Ectodermal cell (in vitro differentiated cells): ENCODE measurements around the gene CMTM5.
"Not testable (repeated sequence)": the region's sequence is repeated elsewhere in the genome, so short reads cannot be mapped to it uniquely, and the experiment has no call there.

Experiments used
- H3K27ac ChIP-seq: 2 replicates; pipeline ENCODE4 v1.7.0; 2013; ENCODE audit warnings: mild to moderate bottlenecking, low read depth, low read length; ENCODE audit not compliant: insufficient read depth, poor library complexity, severe bottlenecking
- H3K27me3 ChIP-seq: 2 replicates; pipeline ENCODE4 v1.7.0; 2013; ENCODE audit warnings: mild to moderate bottlenecking, low read length; ENCODE audit not compliant: insufficient read depth, control insufficient read depth, poor library complexity, severe bottlenecking
- H3K36me3 ChIP-seq: one replicate; pipeline ENCODE4 v1.7.0; 2013; ENCODE audit warnings: low read length; ENCODE audit not compliant: control insufficient read depth, insufficient read depth
- H3K4me1 ChIP-seq: one replicate; pipeline ENCODE4 v1.7.0; 2013; ENCODE audit warnings: low read length; ENCODE audit not compliant: control insufficient read depth, insufficient read depth
- H3K4me3 ChIP-seq: 2 replicates; pipeline ENCODE4 v1.7.0; 2013; ENCODE audit warnings: low read depth, low read length, control low read depth; ENCODE audit not compliant: insufficient read depth
- H3K9me3 ChIP-seq: 2 replicates; pipeline ENCODE4 v1.7.0; 2013; ENCODE audit warnings: mild to moderate bottlenecking, low read length, moderate library complexity; ENCODE audit not compliant: control insufficient read depth
- WGBS, 2 experiments: methylation state at CpG; one replicate each; pipeline ENCODE4 v1.1.7; 2013; ENCODE audit warnings: missing lambda C conversion rate in 2 of 2; 5-methylcytosine and 5-hydroxymethylcytosine counted together

Gene CMTM5

GRCh38 chr14:23396781-23397407, 20.0 kb downstream of the CMTM5 start:
- Histone ChIP-seq H3K4me3 (no peak overlapping the region), H3K9me3 (no peaks in the 10 kb centered on the region), H3K27me3 (no peaks in the 10 kb centered on the region), H3K4me1 (no peaks in the 10 kb centered on the region), H3K27ac (no peak overlapping the region), H3K36me3 (no peaks in the 10 kb centered on the region)
- WGBS, 2 experiments: 92 to 94% methylated on average over 10 of the region's 10 CpGs

GRCh38 chr14:23398348-23398747, 21.5 kb downstream of the CMTM5 start:
- WGBS, 2 experiments: 91 to 95% methylated on average over 4 of the region's 4 CpGs
- Histone ChIP-seq H3K36me3 (no peaks in the 10 kb centered on the region), H3K27me3 (no peaks in the 10 kb centered on the region)

GRCh38 chr14:23399136-23399535, 22.3 kb downstream of the CMTM5 start:
- H3K4me1 ChIP-seq: no peaks in the 10 kb centered on the region
- H3K9me3 ChIP-seq: no peaks in the 10 kb centered on the region
- no peak overlapping the region for H3K27ac ChIP-seq
- H3K27me3 ChIP-seq: no peaks in the 10 kb centered on the region
- H3K4me3 ChIP-seq: no peak overlapping the region
- WGBS, 2 experiments: 91 to 92% methylated on average over 3 of the region's 3 CpGs
- no peaks in the 10 kb centered on the region for H3K36me3 ChIP-seq

More at GRCh38 chr14:23398348-23398747, 21.5 kb downstream of the CMTM5 start:
- Histone ChIP-seq H3K4me1 (no peaks in the 10 kb centered on the region), H3K9me3 (no peaks in the 10 kb centered on the region), H3K27ac (no peak overlapping the region), H3K4me3 (no peak overlapping the region)

GRCh38 chr14:23399591-23399990, 22.7 kb downstream of the CMTM5 start:
- no peaks in the 10 kb centered on the region for H3K9me3 ChIP-seq
- no peaks in the 10 kb centered on the region for H3K36me3 ChIP-seq
- WGBS, 2 experiments: 89 to 93% methylated on average over 6 of the region's 6 CpGs
- H3K27me3 ChIP-seq: no peaks in the 10 kb centered on the region
- H3K27ac ChIP-seq: no peak overlapping the region
- no peak overlapping the region for H3K4me3 ChIP-seq
- no peaks in the 10 kb centered on the region for H3K4me1 ChIP-seq

GRCh38 chr14:23400496-23401149, 23.8 kb downstream of the CMTM5 start:
- H3K4me1 ChIP-seq, H3K27me3 ChIP-seq, H3K36me3 ChIP-seq, H3K27ac ChIP-seq, H3K9me3 ChIP-seq, H3K4me3 ChIP-seq: not testable (repeated sequence)
- WGBS, 2 experiments: 93 to 94% methylated on average over 16 of the region's 16 CpGs

- Histone ChIP-seq H3K4me1 (no peaks in the 10 kb centered on the region), H3K36me3 (no peaks in the 10 kb centered on the region), H3K27me3 (no peaks in the 10 kb centered on the region), H3K27ac (no peak overlapping the region), H3K9me3 (no peaks in the 10 kb centered on the region), H3K4me3 (no peak overlapping the region)
- WGBS, 2 experiments: 88 to 96% methylated on average over 4 of the region's 4 CpGs
Observed at GRCh38 chr14:23401291-23401690, 24.4 kb downstream of the CMTM5 start.

- Histone ChIP-seq H3K27me3 (no peaks in the 10 kb centered on the region), H3K4me1 (no peaks in the 10 kb centered on the region), H3K4me3 (no peak overlapping the region), H3K27ac (no peak overlapping the region), H3K9me3 (no peaks in the 10 kb centered on the region), H3K36me3 (no peaks in the 10 kb centered on the region)
- 79 to 83% methylated on average over 25 of the region's 25 CpGs for WGBS, 2 experiments
Observed at GRCh38 chr14:23402296-23403138, 25.7 kb downstream of the CMTM5 start.

- Histone ChIP-seq H3K27me3 (no peaks in the 10 kb centered on the region), H3K4me3 (no peak overlapping the region), H3K9me3 (no peaks in the 10 kb centered on the region), H3K4me1 (no peaks in the 10 kb centered on the region), H3K27ac (no peak overlapping the region), H3K36me3 (no peaks in the 10 kb centered on the region)
- whole genome bisulfite sequencing, 2 experiments: 79 to 83% methylated on average over 7 of the region's 7 CpGs
Observed at GRCh38 chr14:23403139-23403438, 26.2 kb downstream of the CMTM5 start.

GRCh38 chr14:23403908-23404307, 27.1 kb downstream of the CMTM5 start:
- no peaks in the 10 kb centered on the region for H3K27me3 ChIP-seq
- no peaks in the 10 kb centered on the region for H3K36me3 ChIP-seq
- H3K4me3 ChIP-seq: no peak overlapping the region
- H3K4me1 ChIP-seq: no peaks in the 10 kb centered on the region
- WGBS, 2 experiments: 86 to 88% methylated on average over 4 of the region's 4 CpGs
- H3K27ac ChIP-seq: no peak overlapping the region
- H3K9me3 ChIP-seq: no peaks in the 10 kb centered on the region

GRCh38 chr14:23404331-23404900, 27.6 kb downstream of the CMTM5 start:
- H3K9me3 ChIP-seq: no peaks in the 10 kb centered on the region
- H3K4me1 ChIP-seq: no peaks in the 10 kb centered on the region
- H3K4me3 ChIP-seq: no peak overlapping the region
- 89 to 91% methylated on average over 14 of the region's 14 CpGs for WGBS, 2 experiments
- no peaks in the 10 kb centered on the region for H3K27me3 ChIP-seq
- H3K36me3 ChIP-seq: no peaks in the 10 kb centered on the region
- H3K27ac ChIP-seq: no peak overlapping the region
